Activated T-cell treated with anti-CD3 and anti-CD28 coated beads, Interleukin-2, amount 50 U/mL, for 24 hours (primary cell): ENCODE measurements around the gene BCL3.
"Not testable (repeated sequence)": the region's sequence is repeated elsewhere in the genome, so short reads cannot be mapped to it uniquely, and the experiment has no call there.

ENCODE experiments used
- DNase-seq: peaks from one replicate; pipeline ENCODE4 v3.0.0-alpha.2; 2020
- H3K27ac Mint-ChIP-seq: 2 replicates; pipeline ENCODE4 v1.8.0; 2020; ENCODE audit warnings: mild to moderate bottlenecking, mixed read lengths
- H3K27me3 Mint-ChIP-seq: 2 replicates; pipeline ENCODE4 v1.8.0; 2020; ENCODE audit warnings: mixed read lengths
- H3K36me3 Mint-ChIP-seq: 2 replicates; pipeline ENCODE4 v1.8.0; 2020; ENCODE audit warnings: low read depth, mixed read lengths
- H3K4me1 Mint-ChIP-seq: 2 replicates; pipeline ENCODE4 v1.8.0; 2020; ENCODE audit warnings: low read depth, mixed read lengths
- H3K4me3 Mint-ChIP-seq: 2 replicates; pipeline ENCODE4 v1.8.0; 2020; ENCODE audit warnings: mild to moderate bottlenecking, moderate library complexity, mixed read lengths
- H3K9me3 Mint-ChIP-seq: 2 replicates; pipeline ENCODE4 v1.8.0; 2020; ENCODE audit warnings: mixed read lengths

The BCL3 gene

DNA sequence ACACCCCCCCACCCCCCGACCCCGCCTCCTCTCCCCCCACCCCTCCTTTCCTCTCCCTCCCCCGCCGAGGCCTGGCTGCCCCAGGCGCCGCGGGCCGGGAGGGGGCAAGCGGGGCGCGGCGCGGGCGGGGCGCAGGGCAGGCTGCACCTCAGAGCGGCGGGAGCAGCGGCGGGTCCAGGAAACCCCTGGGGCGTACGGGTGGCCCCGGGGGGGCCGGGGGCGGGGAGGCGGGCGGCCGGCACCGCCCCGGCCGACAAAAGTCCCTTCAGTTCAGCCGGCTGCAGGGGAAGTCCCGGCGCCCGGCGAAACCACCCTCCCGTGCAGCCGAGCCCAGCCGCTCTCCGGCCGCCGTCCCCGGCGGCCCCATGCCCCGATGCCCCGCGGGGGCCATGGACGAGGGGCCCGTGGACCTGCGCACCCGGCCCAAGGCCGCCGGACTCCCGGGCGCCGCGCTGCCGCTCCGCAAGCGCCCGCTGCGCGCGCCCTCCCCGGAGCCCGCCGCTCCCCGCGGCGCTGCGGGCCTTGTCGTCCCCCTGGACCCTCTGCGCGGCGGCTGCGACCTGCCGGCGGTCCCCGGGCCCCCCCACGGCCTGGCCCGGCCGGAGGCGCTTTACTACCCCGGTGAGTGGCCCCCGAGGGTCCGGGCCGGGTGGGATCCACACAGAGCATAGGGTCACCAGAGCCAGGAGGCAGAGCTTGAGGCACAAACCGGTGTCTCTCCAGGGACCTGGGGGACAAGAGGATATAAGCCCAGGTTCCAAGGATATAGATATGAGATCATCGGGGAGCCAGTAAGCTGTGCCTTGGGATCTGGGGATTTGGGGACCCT, at the start of gene BCL3:
Gene BCL3, plus strand, starts transcription at position 283 of the 829 bp plus-strand sequence. Its CDS starts 83 bp downstream, at position 366.
- Mint-ChIP-seq H3K4me1 (peaks cover 60% of the 10 kb centered on the region), H3K27ac (peak within 1 kb of the TSS; percentile 97), H3K9me3 (no peaks in the 10 kb centered on the region), H3K4me3 (peak within 1 kb of the TSS; percentile 93), H3K36me3 (peaks cover 49% of the 10 kb centered on the region), H3K27me3 (no peaks in the 10 kb centered on the region)
- DNase-seq, result peak; percentile 81

GRCh38 chr19:44700547-44700946, 48.0 kb upstream of the BCL3 start:
- peaks cover 9% of the 10 kb centered on the region for H3K27me3 Mint-ChIP-seq

DNA sequence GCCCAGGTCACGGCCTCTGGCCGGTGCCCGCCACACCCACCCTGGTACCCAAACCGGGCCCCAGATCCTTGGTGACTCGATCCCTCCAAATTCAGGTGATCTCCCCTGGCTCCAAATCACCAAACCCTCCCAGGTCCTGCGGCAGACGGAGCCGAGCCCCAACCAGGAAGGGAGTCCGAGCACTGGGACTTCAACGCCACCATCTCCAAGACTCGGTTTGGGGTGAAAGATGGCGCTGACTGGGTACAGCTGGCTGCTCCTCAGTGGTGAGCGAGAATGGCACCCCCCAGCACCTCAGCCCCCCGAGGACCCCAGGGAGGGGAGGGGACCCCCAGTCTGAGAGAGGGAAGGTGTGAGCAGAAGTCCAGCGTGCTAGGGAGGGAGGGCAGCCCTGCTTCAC, 47.3 kb upstream of the BCL3 start:
- Mint-ChIP-seq H3K27me3 (peaks cover 9% of the 10 kb centered on the region), H3K9me3 (no peaks in the 10 kb centered on the region), H3K27ac (no peak overlapping the region), H3K4me1 (no peaks in the 10 kb centered on the region), H3K36me3 (no peaks in the 10 kb centered on the region), H3K4me3 (no peak overlapping the region)
- DNase-seq, result no peak

More at GRCh38 chr19:44700547-44700946, 48.0 kb upstream of the BCL3 start:
- Mint-ChIP-seq H3K9me3 (no peaks in the 10 kb centered on the region), H3K4me1 (no peaks in the 10 kb centered on the region), H3K27ac (no peak overlapping the region), H3K36me3 (no peaks in the 10 kb centered on the region), H3K4me3 (no peak overlapping the region)
- DNase-seq, result no peak

DNA sequence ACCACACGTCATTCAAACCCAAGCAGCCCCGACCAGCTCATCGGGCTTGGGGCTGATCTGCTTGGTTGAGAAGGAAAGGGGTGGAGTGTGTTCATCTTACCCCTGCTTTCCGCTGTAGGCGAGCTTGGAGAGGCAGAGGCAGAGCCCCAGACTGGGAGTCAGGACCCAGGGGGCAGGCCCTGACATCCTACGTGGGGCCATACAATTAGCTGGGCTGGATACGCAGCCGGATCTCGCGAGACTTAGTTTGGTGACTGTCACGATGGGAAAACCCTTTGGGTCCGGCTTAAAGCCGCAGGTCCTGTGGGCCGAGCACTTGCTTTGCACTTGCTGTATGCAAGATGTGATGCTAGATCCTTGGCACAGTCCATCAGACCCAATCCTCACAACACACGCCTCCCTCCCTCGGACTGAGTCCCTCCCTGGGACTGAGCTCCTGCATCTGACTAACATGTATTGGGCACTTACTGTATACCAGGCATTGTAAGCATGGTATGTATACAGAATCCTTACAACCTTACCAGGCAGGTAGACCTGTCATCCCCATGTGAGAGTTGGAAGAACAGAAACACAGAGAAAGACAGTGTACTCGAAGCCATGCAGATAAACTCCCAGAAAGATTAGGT, 45.8 kb upstream of the BCL3 start:
- no peaks in the 10 kb centered on the region for H3K4me1 Mint-ChIP-seq
- no peaks in the 10 kb centered on the region for H3K36me3 Mint-ChIP-seq
- no peak overlapping the region for H3K4me3 Mint-ChIP-seq
- DNase-seq, result no peak
- H3K9me3 Mint-ChIP-seq, result no peaks in the 10 kb centered on the region
- H3K27me3 Mint-ChIP-seq, result peaks cover 6% of the 10 kb centered on the region
- no peak overlapping the region for H3K27ac Mint-ChIP-seq

DNA sequence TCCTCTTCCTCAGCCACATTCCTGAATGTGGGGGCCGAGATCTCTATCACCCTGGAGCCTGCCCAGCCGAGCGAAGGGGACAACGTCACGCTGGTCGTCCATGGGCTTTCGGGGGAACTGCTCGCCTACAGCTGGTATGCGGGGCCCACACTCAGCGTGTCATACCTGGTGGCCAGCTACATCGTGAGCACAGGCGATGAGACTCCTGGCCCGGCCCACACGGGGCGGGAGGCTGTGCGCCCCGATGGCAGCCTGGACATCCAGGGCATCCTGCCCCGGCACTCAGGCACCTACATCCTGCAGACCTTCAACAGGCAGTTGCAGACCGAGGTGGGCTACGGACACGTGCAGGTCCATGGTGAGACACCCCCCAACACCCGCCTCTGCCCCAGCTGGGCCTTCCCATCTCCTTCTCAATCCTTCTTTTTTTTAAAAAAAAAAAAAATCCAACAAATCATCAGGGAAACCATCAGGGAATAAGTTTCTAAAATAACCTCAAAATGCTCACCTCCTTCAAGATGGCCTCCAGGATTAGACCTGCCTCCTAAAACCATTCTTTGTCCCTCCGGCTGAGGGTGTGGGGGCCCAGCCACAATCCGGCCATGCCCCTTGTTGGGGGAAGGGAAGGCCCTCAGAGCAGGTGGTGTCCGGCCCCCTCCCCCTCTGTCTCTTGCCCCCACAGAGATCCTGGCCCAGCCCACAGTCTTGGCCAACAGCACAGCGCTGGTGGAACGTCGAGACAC, 45.0 kb upstream of the BCL3 start:
- Mint-ChIP-seq H3K36me3 (no peaks in the 10 kb centered on the region), H3K27ac (no peak overlapping the region), H3K27me3 (no peaks in the 10 kb centered on the region), H3K4me1 (no peaks in the 10 kb centered on the region), H3K9me3 (no peaks in the 10 kb centered on the region), H3K4me3 (no peak overlapping the region)
- DNase-seq, result no peak

DNA sequence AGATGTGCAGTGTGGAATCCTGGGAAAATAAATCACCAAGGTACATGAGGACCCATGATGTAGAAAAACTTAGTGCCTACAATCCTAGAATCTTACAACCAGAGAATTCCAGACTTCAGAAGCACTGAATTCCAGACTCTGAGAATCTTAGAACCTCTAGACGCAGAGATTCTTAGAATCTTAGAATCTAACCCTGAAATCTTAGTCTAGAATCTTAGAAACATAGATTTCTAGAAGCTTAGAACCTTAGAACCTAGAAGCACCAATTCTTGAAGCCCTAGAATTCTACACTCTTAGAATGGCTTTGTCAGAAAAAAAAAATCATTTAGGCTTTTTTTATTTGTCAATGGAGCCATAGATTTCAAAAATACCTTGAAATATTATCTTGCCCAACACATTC, 43.5 kb upstream of the BCL3 start:
- no peaks in the 10 kb centered on the region for H3K4me1 Mint-ChIP-seq
- no peaks in the 10 kb centered on the region for H3K9me3 Mint-ChIP-seq
- H3K27ac Mint-ChIP-seq, result no peak overlapping the region
- no peak for DNase-seq
- no peaks in the 10 kb centered on the region for H3K36me3 Mint-ChIP-seq
- H3K27me3 Mint-ChIP-seq, result no peaks in the 10 kb centered on the region
- no peak overlapping the region for H3K4me3 Mint-ChIP-seq

DNA sequence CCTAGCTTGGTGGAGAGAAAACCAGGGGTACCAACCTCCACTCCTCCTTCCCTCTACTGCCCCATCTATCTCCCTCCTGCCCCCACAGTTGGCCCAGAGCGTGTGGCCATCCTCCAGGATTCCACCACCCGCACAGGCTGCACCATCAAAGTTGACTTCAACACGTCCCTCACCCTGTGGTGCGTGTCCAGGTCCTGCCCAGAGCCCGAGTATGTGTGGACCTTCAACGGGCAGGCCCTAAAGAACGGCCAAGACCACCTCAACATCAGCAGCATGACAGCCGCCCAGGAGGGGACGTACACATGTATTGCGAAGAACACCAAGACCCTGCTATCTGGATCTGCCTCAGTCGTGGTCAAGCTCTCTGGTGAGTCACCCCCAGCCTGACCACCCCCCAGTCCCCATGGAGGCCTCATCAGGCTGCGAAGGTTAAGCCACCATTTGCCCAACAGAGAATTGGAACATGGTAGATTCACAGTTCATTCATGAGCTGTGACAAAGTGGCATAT, 43.0 kb upstream of the BCL3 start:
- no peak overlapping the region for H3K27ac Mint-ChIP-seq
- no peaks in the 10 kb centered on the region for H3K27me3 Mint-ChIP-seq

GRCh38 chr19:44706506-44707236, 41.8 kb upstream of the BCL3 start:
- Mint-ChIP-seq H3K36me3 (no peaks in the 10 kb centered on the region), H3K27me3 (no peaks in the 10 kb centered on the region), H3K4me3 (no peak overlapping the region), H3K27ac (no peak overlapping the region), H3K9me3 (no peaks in the 10 kb centered on the region), H3K4me1 (peaks cover 2% of the 10 kb centered on the region)
- DNase-seq, result no peak

More for the DNA sequence above, 43.0 kb upstream of the BCL3 start:
- H3K9me3 Mint-ChIP-seq, result no peaks in the 10 kb centered on the region
- H3K36me3 Mint-ChIP-seq, result no peaks in the 10 kb centered on the region
- no peak for DNase-seq
- no peak overlapping the region for H3K4me3 Mint-ChIP-seq
- no peaks in the 10 kb centered on the region for H3K4me1 Mint-ChIP-seq

DNA sequence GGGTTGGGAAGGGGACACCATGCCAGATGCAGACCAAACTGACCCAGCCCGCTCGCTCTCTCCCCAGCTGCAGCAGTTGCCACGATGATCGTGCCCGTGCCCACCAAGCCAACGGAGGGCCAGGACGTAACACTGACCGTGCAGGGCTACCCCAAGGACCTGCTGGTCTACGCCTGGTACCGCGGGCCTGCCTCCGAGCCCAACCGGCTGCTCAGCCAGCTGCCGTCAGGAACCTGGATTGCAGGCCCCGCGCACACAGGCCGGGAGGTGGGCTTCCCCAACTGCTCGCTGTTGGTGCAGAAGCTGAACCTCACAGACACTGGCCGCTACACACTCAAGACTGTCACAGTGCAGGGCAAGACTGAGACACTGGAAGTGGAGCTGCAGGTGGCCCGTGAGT, 40.7 kb upstream of the BCL3 start:
- DNase-seq, result no peak
- no peaks in the 10 kb centered on the region for H3K27me3 Mint-ChIP-seq
- no peaks in the 10 kb centered on the region for H3K36me3 Mint-ChIP-seq
- H3K9me3 Mint-ChIP-seq, result no peaks in the 10 kb centered on the region
- H3K27ac Mint-ChIP-seq, result no peak overlapping the region
- H3K4me3 Mint-ChIP-seq, result no peak overlapping the region
- H3K4me1 Mint-ChIP-seq, result peaks cover 2% of the 10 kb centered on the region

DNA sequence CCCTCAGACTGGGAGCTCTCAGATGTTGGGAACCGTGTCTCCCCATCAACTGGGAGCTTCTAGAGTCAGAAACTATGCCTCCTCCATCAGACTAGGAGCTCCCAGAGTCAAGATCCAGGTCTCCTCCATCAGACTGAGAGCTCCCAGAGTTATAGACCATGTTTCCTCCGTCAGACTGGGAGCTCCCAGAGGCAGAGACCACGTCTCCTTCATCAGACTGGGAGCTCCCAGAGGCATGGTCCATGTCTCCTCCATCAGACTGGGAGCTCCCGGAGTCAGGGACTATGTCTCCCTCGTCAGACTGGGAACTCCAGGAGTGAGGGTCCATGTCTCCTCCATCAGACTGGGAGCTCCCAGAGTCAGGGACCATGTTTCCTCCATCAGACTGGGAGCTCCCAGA, 39.6 kb upstream of the BCL3 start:
- no peaks in the 10 kb centered on the region for H3K36me3 Mint-ChIP-seq
- peaks cover 2% of the 10 kb centered on the region for H3K4me1 Mint-ChIP-seq
- H3K4me3 Mint-ChIP-seq, result no peak overlapping the region
- no peaks in the 10 kb centered on the region for H3K27me3 Mint-ChIP-seq
- no peak overlapping the region for H3K27ac Mint-ChIP-seq
- DNase-seq, result no peak
- no peaks in the 10 kb centered on the region for H3K9me3 Mint-ChIP-seq

DNA sequence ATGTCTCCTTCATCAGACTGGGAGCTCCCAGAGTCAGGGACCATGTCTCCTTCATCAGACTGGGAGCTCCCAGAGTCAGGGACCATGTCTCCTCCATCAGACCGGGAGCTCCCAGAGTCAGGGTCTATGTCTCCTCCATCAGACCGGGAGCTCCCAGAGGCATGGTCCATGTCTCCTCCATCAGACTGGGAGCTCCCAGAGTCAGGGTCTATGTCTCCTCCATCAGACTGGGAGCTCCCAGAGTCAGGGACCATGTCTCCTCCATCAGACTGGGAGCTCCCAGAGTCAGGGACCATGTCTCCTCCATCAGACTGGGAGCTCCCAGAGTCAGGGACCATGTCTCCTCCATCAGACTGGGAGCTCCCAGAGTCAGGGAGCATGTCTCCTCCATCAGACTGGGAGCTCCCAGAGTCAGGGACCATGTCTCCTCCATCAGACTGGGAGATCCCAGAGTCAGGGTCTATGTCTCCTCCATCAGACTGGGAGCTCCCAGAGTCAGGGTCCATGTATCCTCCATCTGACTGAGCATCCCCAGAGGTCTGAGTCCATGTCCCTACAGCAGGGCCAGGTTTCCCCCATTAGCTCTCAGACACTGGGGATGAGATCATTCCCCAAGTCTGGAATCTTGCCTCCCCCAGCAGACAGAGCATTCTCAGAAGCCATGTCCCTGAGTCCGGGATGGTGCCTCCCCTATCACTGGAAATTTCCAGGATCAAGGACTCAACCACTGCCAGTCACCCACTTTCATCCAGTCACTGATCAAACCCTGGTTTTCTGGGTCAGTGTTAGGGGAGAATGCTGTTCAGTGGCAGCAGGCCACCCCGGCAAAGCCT, 38.9 kb upstream of the BCL3 start:
- H3K4me3 Mint-ChIP-seq, H3K27ac Mint-ChIP-seq, DNase-seq, H3K9me3 Mint-ChIP-seq, H3K36me3 Mint-ChIP-seq, H3K27me3 Mint-ChIP-seq, H3K4me1 Mint-ChIP-seq: not testable (repeated sequence)

DNA sequence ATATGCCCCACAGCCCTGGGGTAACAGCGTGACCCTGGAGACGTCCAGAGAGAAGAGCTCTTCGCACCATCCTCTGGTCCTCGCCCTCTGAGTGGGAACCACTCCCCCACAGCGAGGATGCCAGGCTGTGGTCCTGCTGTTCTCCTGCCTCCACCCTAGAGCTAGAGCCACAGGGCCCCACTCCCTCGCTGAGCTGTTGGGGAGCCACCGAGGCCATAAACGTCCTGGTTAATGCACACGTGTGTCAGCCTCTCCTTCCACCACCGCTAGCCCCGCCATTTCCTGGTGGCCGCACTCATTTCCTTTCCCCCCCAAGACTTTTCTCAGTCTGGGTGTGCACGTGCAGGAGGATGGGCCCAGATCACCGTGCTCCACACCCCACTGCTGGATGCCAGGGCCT, 38.0 kb upstream of the BCL3 start:
- Mint-ChIP-seq H3K27me3 (no peaks in the 10 kb centered on the region), H3K4me3 (no peak overlapping the region), H3K9me3 (peaks cover 12% of the 10 kb centered on the region), H3K36me3 (no peaks in the 10 kb centered on the region), H3K27ac (peak overlapping the region; percentile 18), H3K4me1 (peaks cover 2% of the 10 kb centered on the region)
- DNase-seq, result no peak

- Mint-ChIP-seq H3K36me3 (no peaks in the 10 kb centered on the region), H3K27me3 (no peaks in the 10 kb centered on the region), H3K9me3 (peaks cover 18% of the 10 kb centered on the region), H3K4me1 (peaks cover 2% of the 10 kb centered on the region), H3K27ac (no peak overlapping the region), H3K4me3 (no peak overlapping the region)
- no peak for DNase-seq
Observed at GRCh38 chr19:44712864-44713515, 35.5 kb upstream of the BCL3 start.
